Measurements from ENCODE around the gene PHRF1. TPM values are rescaled to one million over a fixed set of nuclear protein-coding genes. Genes with fewer than 3 reads are reported as not detected.

PHRF1 gene
- total and polyA plus RNA-seq, 9 of the 15 experiments (the other 6 are each of a cell fraction or from before 2014, with no cell fraction given), result 0.07 to 37.2 (median 7.7) TPM

- H3K4me2 ChIP-seq (ENCODE audit: insufficient read depth, low read length), result no peak overlapping the region
- peak overlapping the region in 1 of 2 experiments; percentile 64; a peak in 1 of 4 replicates for H3K9ac ChIP-seq (ENCODE audit: insufficient read depth in 1 of 2, low read depth in 2 of 2, low read length in 2 of 2)
- 0 out of 2 replicates have a peak, but pooled peaks cover 4% of the 10 kb centered on the region for H4K20me1 ChIP-seq (replicated peaks; ENCODE audit: control insufficient read depth, insufficient read depth, low read length)
- WGBS (ENCODE audit: insufficient coverage, low coverage, missing lambda C conversion rate), result 92% methylated on average over 13 of the region's 18 CpGs
- no peaks in the 10 kb centered on the region for H3K9me3 ChIP-seq (replicated peaks; ENCODE audit: control insufficient read depth, insufficient read depth, low read depth, low read length)
- H3K4me1 ChIP-seq (replicated peaks in 1 of 2; ENCODE audit: control insufficient read depth in 2 of 2, insufficient read depth in 2 of 2, low read length in 2 of 2), result peaks cover 12 to 78% of the 10 kb centered on the region in 2 experiments
- FAIRE-seq, result no peak
- H3K36me3 ChIP-seq (ENCODE audit: control insufficient read depth, insufficient read depth, low read length), result peaks cover 35% of the 10 kb centered on the region; the same call in 1 of the 3 replicates
- H3K79me2 ChIP-seq (ENCODE audit: control insufficient read depth, insufficient read depth, low read length), result peaks cover 17% of the 10 kb centered on the region
- no peak for ATAC-seq
- H3K27me3 ChIP-seq (ENCODE audit: control insufficient read depth in 2 of 2, insufficient read depth in 2 of 2, low read length in 2 of 2), result no peaks in the 10 kb centered on the region
- ChIA-PET POLR2A (interaction anchor here (0.8 kb wide), 2 partner anchors 11 to 14 kb away, joined by 3 to 5 read pairs; no protein-coding TSS in a partner anchor), CTCF (ENCODE audit: low intra/inter-chr PET ratio) (no interaction called here)
- no peak overlapping the region for H2AFZ ChIP-seq (ENCODE audit: low read depth, low read length)
- no TSS peak for BruUV-seq (replicated peaks)
- in situ Hi-C loops (cut with MboI) (no loop called here), intact Hi-C loops (cut with micrococcal nuclease) (no loop called here)
- DNase-seq (ENCODE audit: extremely low read depth in 1 of 4, low spot score in 3 of 4), result no peak
- 0 out of 2 replicates have a peak, but pooled peaks have one; percentile 19 for TF ChIP-seq POLR2A (conservative IDR thresholded peaks at IDR 0.05)
- no peak for TF ChIP-seq GATA2 (CRISPR knock-in tag; IDR thresholded peaks at IDR 0.05)
- no peaks in the 10 kb centered on the region for H3K9me1 ChIP-seq (ENCODE audit: control insufficient read depth, insufficient read depth, low read length)
- H3K27ac ChIP-seq (ENCODE audit: extremely low read depth, low read depth, low read length), result no peak overlapping the region
- H3K4me3 ChIP-seq, result no peak overlapping the region
Observed at GRCh38 chr11:531919-532526, 44.2 kb upstream of the PHRF1 start.

- ATAC-seq (no peak), DNase-seq (ENCODE audit: extremely low read depth in 1 of 4, low spot score in 3 of 4) (peak in 1 of 4 experiments; percentile 20), FAIRE-seq (no peak)
- no peak overlapping the region for H2AFZ ChIP-seq (ENCODE audit: low read depth, low read length)
- H3K4me2 ChIP-seq (ENCODE audit: insufficient read depth, low read length), result no peak overlapping the region
- H4K20me1 ChIP-seq (replicated peaks; ENCODE audit: control insufficient read depth, insufficient read depth, low read length), result 0 out of 2 replicates have a peak, but pooled peaks cover 4% of the 10 kb centered on the region
- ChIA-PET CTCF (ENCODE audit: low intra/inter-chr PET ratio) (no interaction called here), POLR2A (interaction anchor here (0.8 to 1.0 kb wide), 2 partner anchors 11 to 14 kb away, joined by 3 to 5 read pairs; no protein-coding TSS in a partner anchor)
- no peaks in the 10 kb centered on the region for H3K9me3 ChIP-seq (replicated peaks; ENCODE audit: control insufficient read depth, insufficient read depth, low read depth, low read length)
- 95% methylated on average over 7 of the region's 23 CpGs for WGBS (ENCODE audit: insufficient coverage, low coverage, missing lambda C conversion rate)
- H3K27me3 ChIP-seq (ENCODE audit: control insufficient read depth in 2 of 2, insufficient read depth in 2 of 2, low read length in 2 of 2), result no peaks in the 10 kb centered on the region
- H3K27ac ChIP-seq (ENCODE audit: extremely low read depth, low read depth, low read length), result no peak overlapping the region
- in situ Hi-C loops (cut with MboI), result no loop called here
- H3K9ac ChIP-seq (ENCODE audit: insufficient read depth in 1 of 2, low read depth in 2 of 2, low read length in 2 of 2), result no peak overlapping the region
- no peak for TF ChIP-seq RAD21 (CRISPR knock-in tag; conservative IDR thresholded peaks at IDR 0.05 in 1 of 2, IDR thresholded peaks at IDR 0.05 in 1 of 2)
- TF ChIP-seq SP2 (IDR thresholded peaks at IDR 0.05; ENCODE audit: extremely low read depth, low read depth, low read length, poor library complexity, severe bottlenecking), result no peak
- 0 out of 2 replicates have a peak, but pooled peaks have one; percentile 45 for TF ChIP-seq RBFOX2 (IDR thresholded peaks at IDR 0.05; ENCODE audit: low read depth, low read length)
- no peak for TF ChIP-seq XRCC5 (IDR thresholded peaks at IDR 0.05; ENCODE audit: low read depth, low read length)
- TF ChIP-seq EP400 (IDR thresholded peaks at IDR 0.05), result no peak
- no peak for TF ChIP-seq SIRT6 (IDR thresholded peaks at IDR 0.05; ENCODE audit: low read depth, low read length)
- TF ChIP-seq POLR2G (IDR thresholded peaks at IDR 0.05; ENCODE audit: low read depth, low read length), result peak; percentile 41
- TF ChIP-seq ARID2 (IDR thresholded peaks at IDR 0.05), result no peak
- TF ChIP-seq OTX1 (CRISPR knock-in tag; IDR thresholded peaks at IDR 0.05), result no peak
- TF ChIP-seq GATA2 (CRISPR knock-in tag; IDR thresholded peaks at IDR 0.05), result no peak
- TF ChIP-seq POLR2A (conservative IDR thresholded peaks at IDR 0.05), result 0 out of 2 replicates have a peak, but pooled peaks have one; percentile 4
- peaks cover 15 to 84% of the 10 kb centered on the region in 2 experiments for H3K4me1 ChIP-seq (replicated peaks in 1 of 2; ENCODE audit: control insufficient read depth in 2 of 2, insufficient read depth in 2 of 2, low read length in 2 of 2)
- H3K4me3 ChIP-seq, result no peak overlapping the region
- H3K36me3 ChIP-seq (ENCODE audit: control insufficient read depth, insufficient read depth, low read length), result peaks cover 35% of the 10 kb centered on the region; the same call in 1 of the 3 replicates
- peaks cover 17% of the 10 kb centered on the region for H3K79me2 ChIP-seq (ENCODE audit: control insufficient read depth, insufficient read depth, low read length)
- intact Hi-C loops (cut with micrococcal nuclease), result no loop called here
- BruUV-seq (replicated peaks), result no TSS peak
- H3K9me1 ChIP-seq (ENCODE audit: control insufficient read depth, insufficient read depth, low read length), result no peaks in the 10 kb centered on the region
Observed at GRCh38 chr11:532527-532985, 43.7 kb upstream of the PHRF1 start.

Data from K562 (cell line).